GM06990 (cell line): Measurements from ENCODE around the gene DNAH17.
A peak's percentile ranks its signal among the peaks of the same experiment; 100 is the strongest.

ENCODE experiments used
- DNase-seq: peaks from one replicate; pipeline ENCODE4 v3.0.0-alpha.2; 2011; ENCODE audit not compliant: insufficient read length; ENCODE audit errors: extremely low read depth
- H3K27me3 ChIP-seq: replicated peaks from 2 replicates; pipeline ENCODE4 v1.6.0; 2011; ENCODE audit warnings: low read length; ENCODE audit not compliant: control insufficient read depth, insufficient read depth
- H3K36me3 ChIP-seq: 2 replicates; pipeline ENCODE4 v1.5.1; 2011; ENCODE audit warnings: low read length; ENCODE audit not compliant: control insufficient read depth, insufficient read depth
- H3K4me3 ChIP-seq: replicated peaks from 2 replicates; pipeline ENCODE4 v1.5.1; 2011; ENCODE audit warnings: low read depth, mild to moderate bottlenecking, control low read depth, low read length
- CTCF ChIP-seq: IDR thresholded peaks from 2 replicates; pipeline ENCODE4 v1.5.1; 2011; ENCODE audit warnings: low read length, control low read depth, mild to moderate bottlenecking, inconsistent platforms; ENCODE audit not compliant: insufficient read depth, poor library complexity, severe bottlenecking

Gene DNAH17

GRCh38 chr17:78387977-78388941 lies 188.9 kb downstream of the DNAH17 start:
- H3K36me3 ChIP-seq = peaks cover 3% of the 10 kb centered on the region
- TF ChIP-seq CTCF = no peak
- DNase-seq = peak; percentile 47
- H3K4me3 ChIP-seq = no peak overlapping the region
- H3K27me3 ChIP-seq = no peaks in the 10 kb centered on the region

DNA sequence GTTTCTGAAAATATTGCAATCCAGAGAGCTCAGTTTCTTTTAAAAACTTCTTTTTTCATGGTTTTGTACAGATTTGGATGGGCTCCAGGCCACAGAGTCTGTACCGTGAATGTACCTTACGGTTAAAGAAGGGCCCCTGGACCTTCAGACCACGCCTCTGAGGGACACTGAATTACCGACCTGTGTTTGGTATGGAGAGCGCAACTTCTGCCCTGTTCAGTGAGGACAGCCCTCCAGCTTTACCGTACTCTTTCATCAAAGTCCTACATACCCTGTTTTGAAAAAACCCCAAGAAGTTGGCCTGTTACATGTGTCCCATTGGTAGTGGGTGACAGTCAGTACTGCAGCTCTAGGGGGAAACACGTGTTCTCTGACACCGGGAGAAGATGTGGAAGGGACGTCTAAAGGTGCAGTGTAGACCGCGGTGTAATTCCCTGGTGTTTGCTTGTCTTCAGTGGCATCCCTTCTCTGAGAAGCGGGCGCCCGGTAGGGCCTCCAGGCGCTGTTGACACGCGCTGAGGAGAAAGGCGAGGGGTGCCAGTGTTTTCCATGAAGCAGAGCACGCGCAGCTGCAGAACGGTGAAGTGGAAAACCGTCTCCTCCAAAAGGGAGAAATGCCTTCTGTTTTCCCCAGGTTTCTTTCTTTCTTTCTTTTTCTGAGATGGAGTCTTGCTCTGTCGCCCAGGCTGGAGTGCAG lies 192.6 kb downstream of the DNAH17 start:
- Histone ChIP-seq H3K27me3 (no peaks in the 10 kb centered on the region), H3K36me3 (no peaks in the 10 kb centered on the region), H3K4me3 (no peak overlapping the region; the same call in 1 of the 2 replicates)
- DNase-seq = no peak
- TF ChIP-seq CTCF = no peak

- no peak for TF ChIP-seq CTCF
- no peaks in the 10 kb centered on the region for H3K36me3 ChIP-seq
- no peak overlapping the region for H3K4me3 ChIP-seq
- DNase-seq = peak; percentile 48
- no peaks in the 10 kb centered on the region for H3K27me3 ChIP-seq
Observed at GRCh38 chr17:78383725-78384471, 193.3 kb downstream of the DNAH17 start.

DNA sequence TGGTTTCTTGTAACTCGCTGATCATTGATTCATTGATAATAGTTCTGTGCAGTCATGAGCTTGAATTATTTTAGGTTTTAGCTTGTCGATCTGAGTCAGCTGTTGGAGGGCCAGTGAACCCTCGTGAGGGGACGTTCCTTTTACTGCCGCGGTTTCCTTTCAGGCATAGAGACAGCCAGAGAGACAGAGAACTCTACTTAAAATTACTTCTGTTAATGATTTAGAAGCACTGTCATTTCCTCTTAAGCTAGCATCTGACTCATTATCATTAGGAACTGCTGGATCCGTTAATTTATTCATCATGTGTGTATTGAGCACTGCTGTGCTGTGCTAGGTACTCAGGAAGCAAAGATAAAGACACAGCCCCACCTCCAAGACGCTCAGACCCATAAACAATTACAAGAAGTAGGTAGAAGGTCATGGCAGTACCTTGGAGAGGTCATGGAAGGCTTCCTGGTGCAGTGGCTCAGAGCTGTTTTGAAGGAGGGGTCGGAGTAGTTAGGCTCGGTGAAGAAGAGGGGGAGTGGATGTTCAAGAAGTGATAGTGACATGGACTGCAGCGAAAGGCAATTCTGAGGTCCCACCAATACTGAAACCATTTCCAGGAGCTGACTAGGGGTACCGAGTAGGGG lies 195.5 kb downstream of the DNAH17 start:
- Histone ChIP-seq H3K27me3 (no peaks in the 10 kb centered on the region), H3K36me3 (no peaks in the 10 kb centered on the region), H3K4me3 (peak overlapping the region; percentile 31)
- TF ChIP-seq CTCF = no peak
- DNase-seq = no peak

- no peak overlapping the region for H3K4me3 ChIP-seq
- DNase-seq = no peak
- TF ChIP-seq CTCF = no peak
- H3K36me3 ChIP-seq = no peaks in the 10 kb centered on the region
- no peaks in the 10 kb centered on the region for H3K27me3 ChIP-seq
Observed at GRCh38 chr17:78380370-78380769, 196.8 kb downstream of the DNAH17 start.
